ENCODE results near the gene LMOD2. TPM values are rescaled to one million over a fixed set of nuclear protein-coding genes. Genes with fewer than 3 reads are reported as not detected.

The LMOD2 gene
- total RNA-seq, 6 experiments from 2014 or later: not detected

DNA sequence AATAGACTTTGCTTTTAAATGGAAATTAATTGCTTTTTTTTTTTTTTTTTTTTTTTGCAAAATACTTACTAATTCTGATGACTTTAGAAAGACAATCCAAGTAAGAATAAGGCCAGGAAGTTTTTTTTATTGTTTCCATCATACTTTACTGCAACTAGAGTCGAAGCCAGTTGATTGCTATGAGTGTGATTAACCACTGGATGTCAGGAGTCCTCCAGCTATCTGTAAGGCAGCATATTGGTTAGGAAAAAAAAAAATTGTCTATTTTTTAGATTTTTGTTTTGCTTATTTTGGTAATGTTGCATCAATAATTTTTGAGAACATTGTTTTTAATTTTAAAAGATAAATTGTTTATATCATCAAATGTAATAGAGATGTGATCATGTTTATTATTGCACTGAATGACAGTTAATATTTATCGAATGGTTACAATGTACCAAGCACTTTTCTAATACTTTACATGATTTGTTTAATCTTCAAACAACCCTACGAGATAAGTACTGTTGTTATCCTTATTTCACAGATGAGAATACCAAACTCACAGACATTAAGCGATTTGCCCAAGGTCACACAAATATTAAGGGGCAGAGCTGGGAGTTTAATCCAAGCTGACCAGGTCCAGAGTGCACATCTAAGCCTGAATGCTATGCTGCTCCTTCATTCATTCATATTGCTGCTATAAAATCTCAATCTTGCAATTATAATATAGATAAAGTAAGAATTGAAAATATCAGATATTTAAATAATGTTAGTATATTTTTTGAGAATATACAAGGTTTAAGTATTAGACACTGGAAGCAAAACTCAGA, 19.9 kb upstream of the LMOD2 start:
- Mint-ChIP-seq H3K27me3 (ENCODE audit: insufficient read depth) (no peaks in the 10 kb centered on the region; the same call in 1 of the 2 replicates), H3K4me1 (ENCODE audit: low read depth) (peaks cover 16% of the 10 kb centered on the region), H3K9me3 (no peaks in the 10 kb centered on the region), H3K27ac (no peak overlapping the region), H3K4me3 (no peak overlapping the region), H3K36me3 (ENCODE audit: low read depth) (no peaks in the 10 kb centered on the region)
- TF ChIP-seq, protein P1, sequence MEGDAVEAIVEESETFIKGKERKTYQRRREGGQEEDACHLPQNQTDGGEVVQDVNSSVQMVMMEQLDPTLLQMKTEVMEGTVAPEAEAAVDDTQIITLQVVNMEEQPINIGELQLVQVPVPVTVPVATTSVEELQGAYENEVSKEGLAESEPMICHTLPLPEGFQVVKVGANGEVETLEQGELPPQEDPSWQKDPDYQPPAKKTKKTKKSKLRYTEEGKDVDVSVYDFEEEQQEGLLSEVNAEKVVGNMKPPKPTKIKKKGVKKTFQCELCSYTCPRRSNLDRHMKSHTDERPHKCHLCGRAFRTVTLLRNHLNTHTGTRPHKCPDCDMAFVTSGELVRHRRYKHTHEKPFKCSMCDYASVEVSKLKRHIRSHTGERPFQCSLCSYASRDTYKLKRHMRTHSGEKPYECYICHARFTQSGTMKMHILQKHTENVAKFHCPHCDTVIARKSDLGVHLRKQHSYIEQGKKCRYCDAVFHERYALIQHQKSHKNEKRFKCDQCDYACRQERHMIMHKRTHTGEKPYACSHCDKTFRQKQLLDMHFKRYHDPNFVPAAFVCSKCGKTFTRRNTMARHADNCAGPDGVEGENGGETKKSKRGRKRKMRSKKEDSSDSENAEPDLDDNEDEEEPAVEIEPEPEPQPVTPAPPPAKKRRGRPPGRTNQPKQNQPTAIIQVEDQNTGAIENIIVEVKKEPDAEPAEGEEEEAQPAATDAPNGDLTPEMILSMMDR (IDR thresholded peaks at IDR 0.05): peak; percentile 78
- peak; percentile 33 for DNase-seq

DNA sequence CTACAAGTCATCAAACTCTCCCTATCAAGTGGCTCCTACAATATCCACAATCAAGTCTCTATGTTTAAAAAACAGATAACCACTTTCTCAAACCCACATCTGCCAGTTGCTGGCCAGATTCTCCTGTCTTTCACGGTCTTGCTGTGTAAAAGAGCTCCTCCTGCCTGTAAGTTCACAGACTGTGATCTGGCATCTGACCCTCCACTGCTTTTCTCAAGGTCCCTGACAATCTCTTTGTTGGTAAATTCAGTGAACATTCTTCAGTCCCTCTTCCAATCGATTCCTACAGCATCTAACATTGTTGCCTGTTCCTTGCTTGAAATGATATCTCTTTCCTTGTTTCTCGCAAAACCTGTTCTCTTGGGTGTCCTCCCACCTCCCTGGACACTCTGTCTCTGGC, 18.5 kb upstream of the LMOD2 start:
- Mint-ChIP-seq H3K9me3 (no peaks in the 10 kb centered on the region), H3K4me1 (ENCODE audit: low read depth) (peaks cover 16% of the 10 kb centered on the region), H3K36me3 (ENCODE audit: low read depth) (no peaks in the 10 kb centered on the region), H3K27ac (no peak overlapping the region), H3K4me3 (no peak overlapping the region), H3K27me3 (ENCODE audit: insufficient read depth) (no peaks in the 10 kb centered on the region; the same call in 1 of the 2 replicates)
- DNase-seq: no peak
- TF ChIP-seq, protein P1 (IDR thresholded peaks at IDR 0.05): peak; percentile 15; the same call in 1 of the 2 replicates

DNA sequence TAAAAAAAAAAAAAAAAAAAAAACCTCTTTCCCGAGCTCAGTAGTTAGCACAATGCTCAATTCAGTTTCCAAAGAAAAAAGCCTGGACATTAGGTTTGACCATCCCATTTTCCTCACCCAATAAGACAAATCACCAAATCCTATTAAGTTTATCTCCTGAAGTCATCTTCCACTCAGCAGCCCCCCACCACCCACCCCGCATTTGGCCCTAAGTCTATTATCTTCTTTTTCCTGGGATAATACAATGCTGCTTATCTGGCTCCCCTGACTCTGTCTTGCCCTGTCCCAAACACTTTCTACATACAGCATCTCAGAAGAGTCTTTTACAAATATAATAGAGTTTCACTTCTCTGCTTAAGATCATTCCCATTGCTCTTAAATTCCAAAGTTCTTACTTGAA, 17.8 kb upstream of the LMOD2 start:
- Mint-ChIP-seq H3K9me3 (no peaks in the 10 kb centered on the region), H3K4me1 (ENCODE audit: low read depth) (peaks cover 14% of the 10 kb centered on the region), H3K36me3 (ENCODE audit: low read depth) (no peaks in the 10 kb centered on the region), H3K4me3 (no peak overlapping the region), H3K27me3 (ENCODE audit: insufficient read depth) (no peaks in the 10 kb centered on the region; the same call in 1 of the 2 replicates), H3K27ac (no peak overlapping the region)
- no peak for DNase-seq
- TF ChIP-seq, protein P1 (IDR thresholded peaks at IDR 0.05): no peak

DNA sequence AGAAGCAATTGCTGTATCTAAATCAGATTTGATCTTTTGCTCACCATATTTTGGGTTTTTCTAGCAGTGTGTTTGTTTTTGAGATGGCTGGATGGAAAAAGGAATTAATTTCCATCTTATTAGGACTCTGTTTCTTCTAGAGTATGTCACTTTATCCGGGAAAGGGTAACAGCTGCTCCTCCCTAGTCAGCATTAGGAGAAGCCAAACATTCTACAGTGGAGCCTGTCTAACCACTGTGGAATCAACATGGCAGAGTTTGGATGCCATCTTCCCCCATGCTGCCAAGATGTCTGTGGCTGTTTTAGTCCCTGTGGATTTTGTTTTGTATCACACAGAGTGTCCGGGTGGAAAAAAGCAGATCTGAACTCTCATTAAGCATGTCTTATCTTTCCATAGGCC, 16.0 kb upstream of the LMOD2 start:
- TF ChIP-seq, protein P1 (IDR thresholded peaks at IDR 0.05): no peak
- Mint-ChIP-seq H3K27me3 (ENCODE audit: insufficient read depth) (no peaks in the 10 kb centered on the region; the same call in 1 of the 2 replicates), H3K4me1 (ENCODE audit: low read depth) (peaks cover 14% of the 10 kb centered on the region), H3K9me3 (no peaks in the 10 kb centered on the region), H3K27ac (no peak overlapping the region), H3K36me3 (ENCODE audit: low read depth) (no peaks in the 10 kb centered on the region), H3K4me3 (no peak overlapping the region)
- DNase-seq: no peak

DNA sequence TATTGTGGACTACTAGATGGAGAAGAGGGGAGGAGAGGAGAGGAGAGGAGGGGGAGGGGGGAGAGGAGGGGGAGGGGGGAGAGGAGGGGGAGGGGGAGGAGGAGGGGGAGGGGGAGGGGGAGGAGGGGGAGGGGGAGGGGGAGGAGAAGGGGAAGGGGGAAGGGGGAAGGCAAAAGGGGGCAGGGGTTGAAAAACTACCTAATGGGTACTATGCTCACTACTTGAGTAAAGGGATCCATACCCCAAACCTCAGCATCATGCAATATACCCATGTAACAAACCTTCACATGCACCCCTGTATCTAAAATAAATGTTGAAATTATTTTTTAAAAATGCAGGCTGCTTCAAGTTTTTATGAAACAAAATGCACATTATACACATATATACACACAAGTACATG, 15.1 kb upstream of the LMOD2 start:
- no peaks in the 10 kb centered on the region for H3K9me3 Mint-ChIP-seq
- no peak overlapping the region for H3K4me3 Mint-ChIP-seq
- no peaks in the 10 kb centered on the region for H3K36me3 Mint-ChIP-seq (ENCODE audit: low read depth)

More for the DNA sequence above, 15.1 kb upstream of the LMOD2 start:
- H3K4me1 Mint-ChIP-seq (ENCODE audit: low read depth): peaks cover 14% of the 10 kb centered on the region
- DNase-seq: no peak
- H3K27me3 Mint-ChIP-seq (ENCODE audit: insufficient read depth): no peaks in the 10 kb centered on the region; the same call in 1 of the 2 replicates
- no peak overlapping the region for H3K27ac Mint-ChIP-seq
- TF ChIP-seq, protein P1 (IDR thresholded peaks at IDR 0.05): no peak

Measured in HFFc6 (cell line).